Thymus (tissue), 11 donors: ENCODE results near the gene SLC48A1. TPM values are rescaled to one million over a fixed set of nuclear protein-coding genes. Genes with fewer than 3 reads are reported as not detected.
A peak's percentile ranks its signal among the peaks of the same experiment; 100 is the strongest.
"Not testable (repeated sequence)": the region's sequence is repeated elsewhere in the genome, so short reads cannot be mapped to it uniquely, and the experiment has no call there.

ENCODE experiments used
- DNase-seq, 9 donors: peaks; one replicate each; pipeline ENCODE4 v3.0.0-alpha.2; 2013; ENCODE audit warnings: low spot score in 9 of 9, low read depth in 6 of 9, missing footprints in 1 of 9
- H3K27ac ChIP-seq, 2 donors: one replicate each; pipeline ENCODE4 v1.5.1; 2013; ENCODE audit warnings: control low read depth in 1 of 2, low read depth in 1 of 2, low read length in 1 of 2, mild to moderate bottlenecking in 1 of 2, moderate library complexity in 1 of 2
- H3K27me3 ChIP-seq, 2 donors: one replicate each; pipeline ENCODE4 v1.5.1; 2013; ENCODE audit warnings: low read length in 1 of 2; ENCODE audit not compliant: control insufficient read depth in 2 of 2, insufficient read depth in 1 of 2
- H3K36me3 ChIP-seq, 2 donors: one replicate each; pipeline ENCODE4 v1.5.1; 2013; ENCODE audit warnings: low read length in 1 of 2, mild to moderate bottlenecking in 1 of 2, moderate library complexity in 1 of 2; ENCODE audit not compliant: control insufficient read depth in 2 of 2, insufficient read depth in 2 of 2
- H3K4me1 ChIP-seq, 2 donors: one replicate each; pipeline ENCODE4 v1.5.1; 2013; ENCODE audit warnings: low read length in 2 of 2; ENCODE audit not compliant: control insufficient read depth in 2 of 2, insufficient read depth in 2 of 2
- H3K4me3 ChIP-seq, 2 donors: one replicate each; pipeline ENCODE4 v1.5.1; 2013; ENCODE audit warnings: low read length in 2 of 2, control low read depth in 1 of 2, mild to moderate bottlenecking in 1 of 2
- H3K9me3 ChIP-seq, 2 donors: one replicate each; pipeline ENCODE4 v1.5.1; 2013; ENCODE audit warnings: low read length in 1 of 2, mild to moderate bottlenecking in 1 of 2; ENCODE audit not compliant: control insufficient read depth in 2 of 2, insufficient read depth in 1 of 2
- WGBS: extraction: QIAGEN DNeasy Blood & Tissue Kit; methylation state at CpG from one replicate; pipeline ENCODE4 v1.1.7; 2013; 5-methylcytosine and 5-hydroxymethylcytosine counted together
- polyA plus RNA-seq: library from polyadenylated mRNA; stranded (reverse); fragments of 200-250 nt; gene quantifications from one replicate; pipeline ENCODE4 v1.2.3, GENCODE V29; 2013
- total RNA-seq: library from RNA; stranded (reverse); fragments of 120-200 nt; gene quantifications from one replicate; pipeline ENCODE4 v1.2.4, GENCODE V29; 2013
- donor health status: healthy.

The SLC48A1 gene
- total and polyA plus RNA-seq, 2 donors, result 4.5 to 9.3 TPM

- Histone ChIP-seq H3K4me3 (peak overlapping the region; percentile 32 to 34), H3K9me3 (no peaks in the 10 kb centered on the region), H3K27me3 (no peaks in the 10 kb centered on the region), H3K4me1 (peaks cover 81 to 98% of the 10 kb centered on the region in 2 donors), H3K36me3 (peaks cover 34 to 76% of the 10 kb centered on the region in 2 donors), H3K27ac (peak overlapping the region; percentile 86 to 89)
- 39% methylated on average over 9 of the region's 9 CpGs for WGBS
- peak in 1 of 9 donors; percentile 59 for DNase-seq
Measured at GRCh38 chr12:47808574-47809365, 35.7 kb downstream of the SLC48A1 start.

- WGBS, result 93% methylated on average over 9 of the region's 9 CpGs
- Histone ChIP-seq H3K4me1 (peaks cover 81 to 98% of the 10 kb centered on the region in 2 donors), H3K27ac (peak overlapping the region; percentile 36 to 97), H3K36me3 (peaks cover 33 to 76% of the 10 kb centered on the region in 2 donors)
- not testable (repeated sequence) for H3K27me3 ChIP-seq, H3K9me3 ChIP-seq, H3K4me3 ChIP-seq, DNase-seq
Measured at GRCh38 chr12:47809518-47809917, 36.5 kb downstream of the SLC48A1 start.

GRCh38 chr12:47811072-47811396, 38.0 kb downstream of the SLC48A1 start:
- DNase-seq, result no peak
- Histone ChIP-seq H3K36me3 (peaks cover 23 to 70% of the 10 kb centered on the region in 2 donors), H3K27me3 (no peaks in the 10 kb centered on the region), H3K4me1 (peaks cover 78 to 98% of the 10 kb centered on the region in 2 donors), H3K4me3 (peak overlapping the region; percentile 25 to 72), H3K9me3 (no peaks in the 10 kb centered on the region), H3K27ac (peak overlapping the region; percentile 86 to 97)
- WGBS, result 70% methylated on average over 2 of the region's 2 CpGs

GRCh38 chr12:47811581-47812484, 38.8 kb downstream of the SLC48A1 start:
- DNase-seq, result no peak
- Histone ChIP-seq H3K4me1 (peaks cover 78 to 97% of the 10 kb centered on the region in 2 donors), H3K4me3 (peak overlapping the region; percentile 69 to 72), H3K9me3 (no peaks in the 10 kb centered on the region), H3K27ac (peak overlapping the region; percentile 46 to 97), H3K36me3 (peaks cover 20 to 68% of the 10 kb centered on the region in 2 donors), H3K27me3 (no peaks in the 10 kb centered on the region)
- WGBS, result 90% methylated on average over 14 of the region's 14 CpGs

- Histone ChIP-seq H3K36me3 (peaks cover 18 to 69% of the 10 kb centered on the region in 2 donors), H3K4me3 (peak overlapping the region; percentile 69 to 72)
- under 1% methylated on average over 37 of the region's 37 CpGs for WGBS
Measured at GRCh38 chr12:47812797-47813510, 39.9 kb downstream of the SLC48A1 start.

GRCh38 chr12:47813511-47814196, 40.6 kb downstream of the SLC48A1 start:
- 19% methylated on average over 9 of the region's 9 CpGs for WGBS
- peaks cover 24 to 71% of the 10 kb centered on the region in 2 donors for H3K36me3 ChIP-seq
- H3K4me1 ChIP-seq, result peaks cover 65 to 94% of the 10 kb centered on the region in 2 donors
- H3K27ac ChIP-seq, result peak overlapping the region; percentile 97 to 99
- peak in 1 of 9 donors; percentile 67 for DNase-seq
- no peaks in the 10 kb centered on the region for H3K27me3 ChIP-seq
- peak overlapping the region; percentile 69 to 72 for H3K4me3 ChIP-seq
- no peaks in the 10 kb centered on the region for H3K9me3 ChIP-seq

More at GRCh38 chr12:47812797-47813510, 39.9 kb downstream of the SLC48A1 start:
- Histone ChIP-seq H3K4me1 (peaks cover 70 to 97% of the 10 kb centered on the region in 2 donors), H3K27ac (peak overlapping the region; percentile 97 to 99), H3K27me3 (no peaks in the 10 kb centered on the region), H3K9me3 (no peaks in the 10 kb centered on the region)
- DNase-seq, result peak in 7 of 9 donors; percentile 86 to 97 (median 92)

- Histone ChIP-seq H3K27ac (peak overlapping the region; percentile 97 to 99), H3K27me3 (no peaks in the 10 kb centered on the region), H3K4me3 (peak overlapping the region; percentile 69 to 72), H3K36me3 (peaks cover 24 to 71% of the 10 kb centered on the region in 2 donors), H3K9me3 (no peaks in the 10 kb centered on the region), H3K4me1 (peaks cover 57 to 84% of the 10 kb centered on the region in 2 donors)
- DNase-seq, result no peak
- 86% methylated on average over 3 of the region's 3 CpGs for WGBS
Measured at GRCh38 chr12:47814539-47815170, 41.6 kb downstream of the SLC48A1 start.

- Histone ChIP-seq H3K4me3 (peak overlapping the region in 1 of 2 donors; percentile 72), H3K4me1 (peaks cover 50 to 80% of the 10 kb centered on the region in 2 donors), H3K36me3 (peaks cover 24 to 65% of the 10 kb centered on the region in 2 donors), H3K27ac (peak overlapping the region in 1 of 2 donors; percentile 97)
- not testable (repeated sequence) for H3K27me3 ChIP-seq, DNase-seq, H3K9me3 ChIP-seq
- WGBS, result 95% methylated on average over 5 of the region's 5 CpGs
Measured at GRCh38 chr12:47815447-47815846, 42.4 kb downstream of the SLC48A1 start.
